DMS79 (cell line): ENCODE results near the gene BMPR2.
"Not testable (repeated sequence)": the region's sequence is repeated elsewhere in the genome, so short reads cannot be mapped to it uniquely, and the experiment has no call there.

Experiments
- DNase-seq: peaks from one replicate; lab custom pipeline; 2025; lab: John Stamatoyannopoulos, UW

BMPR2 gene

DNA sequence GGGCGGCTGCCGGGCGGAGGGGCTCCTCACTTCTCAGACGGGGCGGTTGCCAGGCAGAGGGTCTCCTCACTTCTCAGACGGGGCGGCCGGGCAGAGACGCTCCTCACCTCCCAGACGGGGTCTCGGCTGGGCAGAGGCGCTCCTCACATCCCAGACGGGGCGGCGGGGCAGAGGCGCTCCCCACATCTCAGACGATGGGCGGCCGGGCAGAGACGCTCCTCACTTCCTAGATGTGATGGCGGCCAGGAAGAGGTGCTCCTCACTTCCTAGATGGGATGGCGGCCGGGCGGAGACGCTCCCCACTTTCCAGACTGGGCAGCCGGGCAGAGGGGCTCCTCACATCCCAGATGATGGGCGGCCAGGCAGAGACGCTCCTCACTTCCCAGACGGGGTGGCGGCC lies 159.2 kb downstream of the BMPR2 start:
- not testable (repeated sequence) for DNase-seq

DNA sequence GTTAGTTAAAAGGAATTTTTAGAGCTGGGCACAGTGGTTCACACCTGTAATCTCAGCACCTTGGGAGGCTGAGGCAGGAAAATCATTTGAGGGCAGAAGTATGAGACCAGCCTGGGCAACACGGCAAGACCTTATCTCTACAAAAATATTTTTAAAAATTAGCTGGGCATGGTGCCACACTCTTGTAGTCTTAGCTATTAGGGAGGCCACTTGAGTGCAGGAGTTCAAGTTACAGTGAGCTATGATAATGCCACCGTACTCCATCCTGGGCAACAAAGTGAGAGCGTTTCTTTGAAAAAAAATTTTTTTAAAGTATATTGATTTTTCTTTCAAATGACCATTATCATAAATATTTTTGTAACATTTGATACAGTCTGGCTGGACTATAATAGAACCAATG lies 165.0 kb downstream of the BMPR2 start:
- peak; percentile 65 for DNase-seq

DNA sequence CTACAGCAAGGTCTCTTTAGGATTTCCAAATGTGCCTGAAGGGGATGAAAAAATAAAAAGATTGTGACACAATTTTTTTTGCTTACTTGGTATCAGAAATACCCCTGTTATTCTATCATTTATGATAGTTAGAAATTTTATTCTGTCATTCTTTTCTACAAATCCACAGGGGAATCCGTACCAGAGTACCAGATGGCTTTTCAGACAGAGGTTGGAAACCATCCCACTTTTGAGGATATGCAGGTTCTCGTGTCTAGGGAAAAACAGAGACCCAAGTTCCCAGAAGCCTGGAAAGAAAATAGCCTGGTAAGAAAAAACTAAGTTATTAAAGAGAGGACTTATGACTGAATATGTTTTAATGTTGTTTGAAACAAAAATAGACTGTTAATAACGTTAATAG lies 166.0 kb downstream of the BMPR2 start:
- DNase-seq = no peak

- no peak for DNase-seq
Observed at GRCh38 chr2:202545523-202545922, 169.4 kb downstream of the BMPR2 start.

DNA sequence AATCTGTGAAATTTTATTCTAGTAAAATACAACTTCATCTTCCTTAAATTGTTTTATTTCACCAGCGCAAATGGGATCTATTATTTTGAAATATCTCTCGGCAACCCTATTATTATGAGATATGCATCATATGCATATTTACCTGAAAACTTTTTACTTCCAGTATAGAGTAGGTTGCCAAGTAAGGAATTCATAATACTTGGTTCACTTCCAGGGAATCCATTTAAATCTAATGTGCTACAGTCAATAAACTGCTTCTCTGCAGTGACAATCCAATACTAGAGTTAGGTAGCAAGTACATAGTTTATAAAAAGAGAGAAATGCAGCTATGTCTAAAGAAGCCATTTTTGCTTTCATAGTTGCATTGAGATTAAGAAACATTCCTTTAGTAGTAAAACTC lies 169.8 kb downstream of the BMPR2 start:
- DNase-seq = no peak

DNA sequence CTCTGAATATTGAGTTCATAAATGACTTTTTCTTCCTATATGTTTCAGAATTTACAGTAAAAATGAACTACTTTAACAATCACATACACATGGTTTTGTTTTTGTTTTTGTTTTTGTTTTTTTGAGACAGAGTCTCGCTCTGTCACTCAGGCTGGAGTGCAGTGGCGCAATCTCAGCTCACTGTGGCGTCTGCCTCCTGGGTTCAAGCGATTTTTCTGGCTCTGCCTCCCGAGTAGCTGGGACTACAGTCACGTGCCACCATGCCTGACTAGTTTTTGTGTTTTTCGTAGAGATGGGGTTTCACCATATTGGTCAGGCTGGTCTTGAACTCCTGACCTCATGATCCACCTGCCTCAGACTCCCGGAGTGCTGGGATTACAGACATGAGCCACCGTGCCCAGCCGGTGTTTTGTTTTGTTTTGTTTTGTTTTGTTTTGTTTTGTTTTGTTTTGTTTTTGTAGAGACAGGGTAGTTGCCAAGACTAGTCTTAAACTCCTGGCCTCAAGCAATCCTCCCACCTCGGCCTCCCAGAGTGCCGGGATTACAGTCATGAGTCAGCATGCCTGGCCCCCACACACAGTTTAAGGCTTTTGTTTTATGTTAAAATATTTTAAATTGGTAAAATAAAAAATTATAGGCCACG lies 170.5 kb downstream of the BMPR2 start:
- DNase-seq = not testable (repeated sequence)

- no peak for DNase-seq
Observed at GRCh38 chr2:202548240-202548639, 172.1 kb downstream of the BMPR2 start.

- DNase-seq = not testable (repeated sequence)
Observed at GRCh38 chr2:202551000-202551399, 174.9 kb downstream of the BMPR2 start.

GRCh38 chr2:202555356-202555755 lies 179.2 kb downstream of the BMPR2 start:
- DNase-seq = no peak

GRCh38 chr2:202560200-202560599 lies 184.1 kb downstream of the BMPR2 start:
- DNase-seq = no peak

DNA sequence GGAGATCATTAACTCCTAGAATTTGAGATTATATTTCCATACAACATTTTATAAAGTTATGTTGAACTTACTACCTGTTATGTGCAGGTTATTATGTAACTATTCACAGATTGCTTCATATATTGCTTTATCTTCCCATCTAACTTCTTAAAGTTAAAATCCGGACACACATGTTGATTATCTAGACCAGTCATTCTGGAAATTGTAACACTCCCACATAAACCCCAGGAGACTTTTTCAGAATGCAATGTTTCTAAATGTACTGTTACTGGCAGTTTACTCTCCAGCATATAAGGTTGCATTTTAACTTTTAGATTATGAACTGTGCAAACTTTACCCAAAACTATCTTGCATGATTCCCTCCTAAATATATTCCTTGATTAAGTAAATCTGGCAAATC lies 188.1 kb downstream of the BMPR2 start:
- DNase-seq = no peak

- DNase-seq = no peak
Observed at GRCh38 chr2:202566286-202566685, 190.2 kb downstream of the BMPR2 start.

DNA sequence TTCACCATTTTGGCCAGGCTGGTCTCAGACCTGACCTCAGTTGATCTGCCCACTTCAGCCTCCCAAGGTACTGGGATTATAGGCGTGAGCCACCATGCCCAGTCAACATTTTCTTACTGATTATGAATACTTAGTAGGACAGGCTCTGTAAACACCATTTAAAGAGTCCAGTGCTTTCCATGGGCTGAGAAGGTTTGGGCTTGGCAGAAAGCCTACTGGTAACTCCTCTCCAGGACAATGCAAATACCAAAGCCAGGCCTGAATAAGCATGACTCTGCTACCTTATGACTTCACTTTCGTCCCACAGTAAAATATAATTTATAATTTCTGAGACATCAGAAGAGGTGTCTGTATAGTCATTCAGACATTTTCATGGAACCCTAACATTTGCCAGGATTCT lies 198.4 kb downstream of the BMPR2 start:
- no peak for DNase-seq

DNA sequence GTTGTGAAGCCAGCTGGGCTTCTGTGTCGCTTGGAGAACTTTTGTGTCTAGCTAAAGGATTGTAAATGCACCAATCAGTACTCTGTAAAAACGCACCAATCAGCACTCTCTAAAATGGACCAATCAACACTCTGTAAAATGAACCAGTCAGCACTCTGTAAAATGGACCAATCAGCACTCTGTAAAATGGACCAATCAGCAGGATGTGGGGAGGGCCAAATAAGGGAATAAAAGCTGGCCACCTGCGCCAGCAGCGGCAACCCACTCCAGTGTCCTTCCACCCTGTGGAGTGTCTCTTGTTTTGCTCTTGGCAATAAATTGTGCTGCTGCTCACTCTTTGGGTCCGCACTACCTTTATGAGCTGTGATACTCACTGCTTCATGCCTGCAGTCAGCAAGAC lies 199.1 kb downstream of the BMPR2 start:
- not testable (repeated sequence) for DNase-seq

DNA sequence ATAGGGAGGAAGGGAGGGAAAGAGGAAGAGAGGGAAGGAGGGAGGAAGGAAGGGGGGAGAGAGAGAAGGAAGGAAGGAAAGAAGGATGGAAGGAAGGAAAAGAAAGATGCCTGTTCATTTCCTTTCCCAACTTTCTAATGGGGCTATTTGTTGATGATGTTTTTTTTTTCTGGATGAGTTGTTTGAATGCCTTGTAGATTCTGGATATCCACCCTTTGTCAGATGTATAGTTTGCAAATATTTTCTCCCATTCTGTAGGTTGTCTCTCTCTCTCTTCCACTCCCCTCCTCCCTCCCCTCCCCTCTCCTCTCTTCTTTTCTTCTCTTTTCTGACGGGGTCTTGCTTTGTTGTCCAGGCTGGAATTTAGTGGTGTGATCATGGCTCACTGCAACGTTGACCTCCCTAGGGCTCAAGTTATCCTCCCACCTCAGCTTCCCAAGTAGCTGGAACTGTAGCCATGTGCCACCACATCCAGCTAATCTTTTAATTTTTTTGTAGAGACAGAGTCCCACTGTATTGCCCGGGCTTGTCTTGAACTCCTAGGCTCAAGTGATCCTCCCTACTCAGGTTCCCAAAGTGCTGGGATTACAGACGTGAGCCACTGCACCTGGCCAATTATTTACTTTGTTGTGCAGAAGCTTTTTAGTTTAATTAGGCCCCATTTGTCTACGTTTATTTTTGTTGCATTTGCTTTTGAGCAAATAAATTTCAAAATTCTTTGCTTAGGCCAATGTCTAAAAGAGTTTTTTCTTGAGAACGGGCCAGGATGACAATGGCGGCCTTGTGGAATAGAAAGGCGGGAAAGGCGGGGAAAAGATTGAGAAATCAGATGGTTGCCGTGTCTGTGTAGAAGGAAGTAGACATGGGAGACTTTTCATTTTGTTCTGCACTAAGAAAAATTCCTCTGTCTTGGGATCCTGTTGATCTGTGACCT lies 201.4 kb downstream of the BMPR2 start:
- peak; percentile 10 for DNase-seq

GRCh38 chr2:202582846-202583245 lies 206.7 kb downstream of the BMPR2 start:
- not testable (repeated sequence) for DNase-seq

DNA sequence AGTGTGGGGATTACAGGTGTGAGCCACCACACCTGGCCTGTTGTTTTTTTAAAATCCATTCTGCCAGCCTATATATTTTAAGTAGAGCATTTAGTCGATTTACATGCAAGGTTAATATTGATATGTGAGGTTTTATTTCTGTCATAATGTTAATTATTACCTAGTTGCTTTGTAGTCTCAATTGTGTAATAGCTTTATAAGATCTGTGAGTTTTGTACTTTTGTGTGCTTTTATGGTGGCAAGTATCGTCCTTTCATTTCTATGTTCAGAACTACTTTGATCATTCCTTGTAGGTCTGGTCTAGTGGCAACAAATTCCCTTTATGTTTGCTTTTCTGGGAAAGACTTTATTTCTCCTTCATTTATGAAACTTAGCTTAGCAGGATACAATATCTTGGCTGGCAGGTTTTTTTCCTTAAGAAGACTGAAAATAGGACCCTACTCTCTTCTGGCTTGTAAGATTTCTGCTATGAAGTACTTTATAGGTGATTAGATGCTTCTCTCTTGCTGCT lies 207.6 kb downstream of the BMPR2 start:
- no peak for DNase-seq

- peak; percentile 56 for DNase-seq
Observed at GRCh38 chr2:202588647-202589581, 212.8 kb downstream of the BMPR2 start.

GRCh38 chr2:202589582-202589949 lies 213.4 kb downstream of the BMPR2 start:
- DNase-seq = no peak

DNA sequence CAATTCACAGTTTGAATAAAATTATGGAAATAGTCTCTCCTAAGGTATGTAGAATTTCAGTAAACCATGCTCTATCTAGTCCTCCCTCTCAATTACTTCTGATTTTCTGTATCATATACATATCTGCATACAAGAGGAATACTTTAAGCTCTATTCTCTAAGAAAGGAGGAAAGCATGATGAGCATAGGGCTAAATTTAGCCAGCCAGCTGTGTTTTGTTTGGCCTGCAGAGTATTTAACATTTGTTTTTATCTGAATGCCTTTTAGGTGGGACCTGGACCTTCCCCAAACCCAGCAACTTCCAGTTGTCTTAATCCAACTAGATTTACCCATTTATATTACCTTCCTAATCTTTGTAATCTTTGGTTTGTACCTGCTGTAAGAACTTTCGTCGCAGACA lies 216.4 kb downstream of the BMPR2 start:
- no peak for DNase-seq

DNA sequence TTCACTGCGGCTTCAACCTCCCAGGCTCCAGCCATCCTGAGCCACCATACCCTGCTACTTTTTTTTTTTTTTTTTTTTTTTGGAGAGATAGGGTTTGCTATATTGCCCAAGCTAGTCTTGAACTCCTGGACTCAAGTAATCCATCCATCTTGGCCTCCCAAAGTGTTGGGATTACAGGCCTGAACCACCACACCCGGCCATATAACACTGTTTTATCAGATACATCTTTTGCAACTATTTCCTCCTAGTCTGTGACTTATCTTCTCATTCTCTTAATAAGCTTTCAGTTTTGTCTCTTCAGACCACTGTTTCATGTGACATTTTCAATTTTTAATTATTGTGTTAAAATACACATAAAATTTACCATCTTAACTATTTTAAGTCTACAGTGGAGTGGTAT lies 223.0 kb downstream of the BMPR2 start:
- DNase-seq = no peak

DNA sequence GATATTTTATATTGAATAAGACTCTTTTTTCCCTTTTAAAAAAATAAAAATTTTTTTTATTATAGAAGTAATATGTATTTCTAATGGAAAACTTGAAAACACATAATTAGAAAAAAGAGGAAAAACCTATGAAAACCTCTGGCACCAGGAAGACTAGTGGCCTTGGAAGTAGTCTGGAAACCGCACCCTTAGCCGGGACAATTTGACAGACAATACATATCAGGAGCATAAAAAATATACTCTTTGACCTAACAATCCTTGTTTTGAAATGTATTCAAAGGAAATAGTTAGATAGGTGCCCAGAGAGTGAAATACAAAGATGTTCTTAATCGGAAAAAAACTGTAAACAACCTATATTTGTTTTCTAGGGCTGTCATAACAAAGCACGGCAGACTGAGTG lies 223.8 kb downstream of the BMPR2 start:
- DNase-seq = no peak
